Stimulated activated CD8-positive, alpha-beta memory T cell treated with anti-CD3 and anti-CD28 coated beads, Interleukin-12 subunit alpha, Interleukin-12 subunit beta, amount 100 ng/mL, for 4 hours (primary cell): ENCODE measurements around the gene KAZALD1.

Source experiments
- DNase-seq: peaks from one replicate; pipeline ENCODE4 v3.0.0-alpha.2; 2020; ENCODE audit warnings: low read depth

Gene KAZALD1

DNA sequence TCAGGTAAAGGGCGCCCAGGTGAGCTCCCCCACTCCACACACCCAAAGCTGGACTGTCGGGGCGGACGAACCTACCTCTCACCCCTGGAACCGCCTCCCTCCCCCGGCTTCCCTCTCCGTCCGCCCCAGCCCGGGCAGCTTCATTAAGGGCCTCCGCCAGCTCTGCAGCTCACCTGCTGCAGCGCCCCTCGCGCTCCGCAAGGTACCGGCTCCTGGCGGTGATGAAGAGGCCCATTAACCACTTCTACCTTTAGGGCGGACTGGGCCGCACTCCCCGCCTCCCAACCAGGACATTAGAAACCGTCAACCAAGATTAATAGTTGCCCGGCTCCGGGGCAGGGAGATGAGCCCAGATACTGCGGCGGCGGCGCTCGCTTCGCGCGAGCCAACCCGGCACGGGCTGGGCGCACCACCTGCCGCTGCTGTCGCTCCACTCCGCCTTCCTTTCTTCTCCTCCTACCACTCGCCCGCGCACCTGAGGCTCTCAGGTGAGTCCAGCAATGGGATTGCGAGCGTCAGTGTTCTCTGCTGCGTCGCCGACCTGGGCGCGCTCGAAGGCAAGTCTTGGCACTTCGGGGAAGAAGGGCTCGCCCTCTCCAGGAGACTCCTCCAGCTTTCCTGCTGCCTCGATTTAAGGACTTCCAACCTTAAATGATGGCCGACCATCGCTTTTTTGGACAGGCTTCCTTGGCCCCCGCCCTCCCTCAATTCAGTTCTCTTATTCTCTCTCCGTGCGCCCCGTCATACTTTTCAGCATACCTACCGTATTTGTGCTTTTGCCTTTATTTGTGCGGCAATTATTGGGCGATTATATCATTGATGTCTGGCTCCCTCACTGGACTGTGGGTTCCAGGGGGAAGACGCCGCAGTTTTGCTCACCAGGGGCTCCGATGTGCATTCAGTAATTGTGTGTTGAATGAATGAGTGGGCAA lies 13.6 kb upstream of the KAZALD1 start:
- DNase-seq: no peak

DNA sequence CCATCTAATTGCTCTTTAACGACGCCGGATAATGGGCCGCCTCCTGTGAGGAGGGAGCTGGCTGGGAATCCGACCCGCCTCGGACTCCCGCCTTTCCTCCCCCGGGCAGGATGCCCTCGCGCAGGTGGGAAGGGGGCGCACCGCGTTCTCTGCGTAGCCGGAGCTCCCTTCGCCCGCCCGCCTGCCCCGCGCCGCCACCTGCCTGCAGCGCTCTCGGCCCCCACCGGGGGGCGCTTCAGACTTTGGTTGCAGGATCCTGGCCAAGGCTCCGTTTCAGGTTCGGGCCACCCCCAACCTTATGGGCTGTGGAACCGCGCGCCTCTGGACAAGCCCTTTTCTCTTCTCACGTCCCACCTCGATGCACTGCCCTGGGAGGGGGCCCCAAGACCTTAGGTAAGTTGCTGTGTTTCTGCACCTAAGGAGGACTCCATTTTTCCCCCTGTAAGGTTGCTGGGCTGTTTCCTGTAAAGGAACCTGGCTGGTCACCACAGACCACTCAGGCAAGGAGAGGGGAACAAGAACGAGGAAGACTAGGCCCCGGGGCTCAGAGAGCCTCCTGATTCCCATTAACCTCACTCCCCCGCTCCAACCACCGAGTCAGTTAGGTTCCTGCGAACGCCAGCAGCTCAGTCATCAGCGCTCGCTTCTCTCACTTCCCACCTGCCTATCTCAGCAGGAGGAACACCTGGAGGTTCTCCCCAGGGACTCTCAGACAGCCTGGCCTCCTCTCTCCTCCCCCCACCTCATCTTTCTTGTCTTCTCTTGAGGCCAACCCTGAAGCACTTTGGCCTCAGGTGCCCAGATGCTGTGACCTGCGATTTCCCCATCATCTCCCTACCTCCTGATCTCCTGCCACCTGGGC lies 11.3 kb upstream of the KAZALD1 start:
- peak; percentile 49 for DNase-seq

DNA sequence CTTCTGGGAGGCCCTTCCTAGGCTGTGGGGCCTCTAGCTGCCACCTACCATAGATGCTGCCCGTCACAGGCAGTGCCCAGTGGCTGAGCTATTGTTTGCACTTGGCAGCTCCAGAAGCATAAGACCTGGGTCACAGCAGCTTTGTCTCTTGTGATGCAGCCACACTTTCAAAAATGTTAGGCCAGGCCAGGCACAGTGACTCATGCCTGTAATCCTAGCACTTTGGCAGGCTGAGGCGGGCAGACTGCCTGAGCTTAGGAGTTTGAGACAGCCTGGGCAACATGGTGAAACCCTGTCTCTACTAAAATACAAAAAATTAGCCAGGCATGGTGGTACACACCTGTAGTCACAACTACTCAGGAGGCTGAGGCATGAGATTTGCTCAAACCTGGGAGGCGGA lies 9.5 kb upstream of the KAZALD1 start:
- no peak for DNase-seq

DNA sequence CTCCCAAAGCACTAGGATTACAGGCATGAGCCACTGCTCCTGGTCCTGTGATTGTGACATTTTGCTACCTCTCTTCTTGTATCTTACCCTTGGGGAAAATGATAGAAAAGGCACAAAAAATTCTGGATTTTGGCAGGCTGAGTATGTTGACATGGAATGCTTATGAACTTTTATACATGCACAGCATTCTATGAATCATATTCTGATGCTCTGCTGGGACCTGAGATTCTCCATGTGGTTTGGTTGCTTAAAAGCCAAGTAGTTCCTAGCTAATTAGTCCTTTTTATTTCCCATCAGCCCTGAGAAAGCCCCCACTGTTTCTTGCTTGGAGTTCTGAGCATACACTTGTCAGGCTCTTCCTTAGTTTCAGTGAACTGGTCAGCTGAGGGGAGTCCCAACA lies 8.3 kb upstream of the KAZALD1 start:
- DNase-seq: no peak

DNA sequence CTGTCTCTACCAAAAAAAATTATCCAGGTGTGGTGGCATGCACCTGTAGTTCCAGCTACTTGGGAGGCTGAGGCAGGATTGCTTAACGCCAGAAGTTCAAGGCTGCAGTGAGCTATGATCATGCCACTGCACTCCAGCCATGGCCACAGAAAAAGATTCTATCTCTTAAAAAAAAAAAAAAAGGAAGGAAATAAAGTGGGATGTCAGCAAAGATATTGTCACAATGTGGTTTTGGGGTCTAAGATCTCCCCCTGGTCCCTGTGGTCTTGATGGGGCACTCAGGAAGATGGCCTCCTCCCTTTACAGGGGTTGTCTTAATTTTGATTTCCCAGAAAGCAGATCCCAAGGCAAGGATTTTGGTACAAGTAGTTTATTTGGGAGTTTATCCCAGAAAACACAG lies 7.4 kb upstream of the KAZALD1 start:
- no peak for DNase-seq

DNA sequence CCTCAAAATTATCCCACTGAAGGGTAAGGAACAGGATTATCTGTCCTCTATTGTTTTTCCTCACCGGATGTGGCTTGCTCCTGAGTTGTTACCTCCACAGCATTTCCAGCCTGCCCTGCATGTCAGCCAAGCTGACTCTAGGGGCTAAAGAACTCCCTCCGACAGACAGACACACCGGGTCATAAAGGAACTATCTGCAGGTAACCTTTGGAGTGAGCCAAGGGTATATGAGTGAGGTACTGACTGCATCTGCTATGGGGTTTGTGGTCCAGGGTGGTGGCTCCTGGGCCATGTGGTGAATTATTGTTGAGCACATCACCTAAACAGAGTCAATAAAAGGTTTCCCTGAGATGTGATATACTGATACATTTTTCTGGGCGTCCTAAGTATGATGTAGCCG lies 6.9 kb upstream of the KAZALD1 start:
- DNase-seq: no peak

DNA sequence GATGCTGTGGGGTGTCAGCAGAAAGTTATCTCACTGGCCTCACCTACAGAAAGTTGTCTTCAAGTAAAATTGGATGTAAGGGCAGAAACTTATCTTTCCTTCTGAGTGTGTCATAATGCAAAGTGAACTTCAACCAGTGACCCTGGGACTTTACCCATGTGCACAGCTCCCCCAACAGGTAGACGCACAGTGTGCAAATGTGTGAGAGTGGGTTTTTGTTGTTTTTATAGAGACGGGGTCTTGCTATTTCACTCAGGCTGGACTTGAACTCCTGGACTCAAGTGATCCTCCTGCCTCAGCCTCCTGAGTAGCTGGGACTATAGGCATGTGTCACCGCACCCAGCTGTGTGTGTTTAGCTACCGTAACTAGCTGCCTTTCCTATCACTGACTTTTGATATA lies 6.4 kb upstream of the KAZALD1 start:
- DNase-seq: no peak

DNA sequence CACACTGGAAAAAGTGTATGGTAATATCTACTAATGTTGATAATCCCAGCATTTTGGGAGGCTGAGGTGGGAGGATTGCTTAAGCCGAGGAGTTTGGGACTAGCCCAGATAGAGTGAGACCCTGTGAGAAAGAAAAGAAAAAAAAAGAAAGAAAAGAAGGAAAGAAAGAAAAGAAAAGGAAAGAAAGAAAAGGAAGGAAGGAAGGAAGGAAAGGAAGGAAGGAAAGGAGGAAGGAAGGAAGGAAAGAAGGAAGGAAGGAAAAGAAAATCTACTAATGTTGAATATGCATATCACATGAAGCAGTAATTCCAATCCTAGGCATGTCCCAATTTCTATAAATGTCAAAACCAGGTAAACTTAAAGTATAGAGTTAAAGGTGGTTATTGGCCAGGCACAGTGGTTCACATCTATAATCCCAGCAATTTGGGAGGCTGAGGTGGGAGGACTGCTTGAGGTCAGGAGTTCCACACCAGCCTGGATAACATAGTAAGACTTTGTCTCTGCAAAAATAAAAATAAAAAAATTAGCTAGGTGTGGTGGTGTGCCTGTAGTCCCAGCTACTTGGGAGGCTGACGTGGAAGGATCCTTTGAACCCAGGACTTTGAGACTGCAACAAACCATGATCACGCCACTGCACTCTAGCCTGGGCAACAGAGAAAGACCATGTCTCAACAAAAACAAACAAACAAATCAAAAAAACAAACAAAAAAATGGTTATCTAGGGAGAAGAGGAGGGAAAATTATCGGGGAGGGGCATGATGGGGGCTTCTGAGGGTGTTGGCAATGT lies 5.2 kb upstream of the KAZALD1 start:
- no peak for DNase-seq

DNA sequence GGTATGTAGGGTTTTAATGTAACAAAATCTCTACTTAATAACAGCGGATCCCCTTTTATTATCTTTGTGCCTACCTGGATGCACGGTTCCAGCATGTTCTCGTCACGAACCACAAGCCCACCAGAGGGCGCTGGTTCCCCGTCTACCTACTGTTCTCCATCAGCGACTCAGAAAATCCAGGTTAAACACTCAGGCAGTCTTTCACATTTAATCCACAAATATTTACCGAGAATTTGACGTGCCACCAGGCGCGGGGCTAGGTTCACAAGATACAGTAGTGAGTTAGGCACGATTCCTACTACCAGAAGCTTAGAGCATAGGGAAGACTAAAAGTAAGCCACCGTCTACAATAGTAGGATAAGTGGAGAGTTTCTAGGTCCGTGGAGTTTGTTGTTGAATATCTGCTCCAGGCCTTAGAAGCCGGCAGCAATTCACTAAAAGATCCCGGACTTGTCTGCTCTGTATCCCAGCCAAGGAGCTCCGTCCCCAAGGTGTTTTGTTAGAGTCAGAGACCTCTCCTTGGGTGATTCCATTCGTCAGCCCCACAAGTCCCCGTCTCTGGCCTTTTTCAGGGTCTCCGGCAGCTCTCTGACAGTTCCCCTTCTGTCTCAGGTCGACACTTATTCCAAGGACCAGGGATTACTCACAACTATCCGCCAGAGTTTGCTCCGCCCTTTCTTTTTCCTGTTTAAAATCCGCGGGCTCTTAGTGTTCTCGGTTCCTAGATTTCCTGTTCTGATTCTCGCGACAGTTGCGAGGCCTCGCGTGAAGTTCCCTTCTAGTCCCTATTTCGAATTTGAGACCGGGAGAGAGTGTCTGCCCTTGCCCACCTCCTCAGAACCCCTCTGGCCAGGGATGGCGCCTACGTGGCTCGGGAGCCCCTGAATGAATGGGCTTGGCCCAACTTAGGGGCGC lies 1.5 kb upstream of the KAZALD1 start:
- DNase-seq: peak; percentile 68

DNA sequence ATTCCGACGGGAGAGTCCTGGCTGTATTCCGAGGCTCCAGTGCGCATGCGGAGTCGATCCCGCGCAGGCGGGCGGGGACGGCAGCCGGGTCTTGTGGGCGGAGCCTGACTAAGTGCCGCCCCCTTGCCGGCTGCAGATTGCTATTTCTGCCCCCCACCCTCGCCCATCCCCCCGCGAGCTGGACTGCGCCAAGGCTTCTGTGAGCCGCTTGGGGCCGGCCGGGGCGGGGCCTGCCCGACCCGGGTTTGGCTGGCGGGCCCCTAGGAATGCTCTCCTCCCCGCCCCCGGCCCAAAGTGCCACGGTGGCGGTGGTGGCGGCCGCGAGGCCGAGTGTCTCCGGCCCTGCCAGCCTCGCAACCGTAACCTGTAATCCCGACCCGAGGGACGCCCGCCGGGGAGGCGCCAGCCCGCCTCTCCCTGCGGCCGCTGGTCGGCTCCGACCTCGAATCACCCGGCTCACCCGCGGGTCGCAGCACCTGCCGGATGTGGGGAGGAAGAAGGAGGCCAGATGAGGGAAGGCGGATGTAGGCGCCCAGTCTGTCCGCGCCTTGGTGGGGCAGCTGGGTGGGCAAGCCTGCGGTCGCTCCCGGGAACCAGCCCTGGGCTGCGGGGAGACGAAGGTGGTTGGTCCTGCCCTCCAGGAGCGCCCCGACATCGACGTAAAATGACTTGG lies 702 bp upstream of the KAZALD1 start:
- peak; percentile 87 for DNase-seq

DNA sequence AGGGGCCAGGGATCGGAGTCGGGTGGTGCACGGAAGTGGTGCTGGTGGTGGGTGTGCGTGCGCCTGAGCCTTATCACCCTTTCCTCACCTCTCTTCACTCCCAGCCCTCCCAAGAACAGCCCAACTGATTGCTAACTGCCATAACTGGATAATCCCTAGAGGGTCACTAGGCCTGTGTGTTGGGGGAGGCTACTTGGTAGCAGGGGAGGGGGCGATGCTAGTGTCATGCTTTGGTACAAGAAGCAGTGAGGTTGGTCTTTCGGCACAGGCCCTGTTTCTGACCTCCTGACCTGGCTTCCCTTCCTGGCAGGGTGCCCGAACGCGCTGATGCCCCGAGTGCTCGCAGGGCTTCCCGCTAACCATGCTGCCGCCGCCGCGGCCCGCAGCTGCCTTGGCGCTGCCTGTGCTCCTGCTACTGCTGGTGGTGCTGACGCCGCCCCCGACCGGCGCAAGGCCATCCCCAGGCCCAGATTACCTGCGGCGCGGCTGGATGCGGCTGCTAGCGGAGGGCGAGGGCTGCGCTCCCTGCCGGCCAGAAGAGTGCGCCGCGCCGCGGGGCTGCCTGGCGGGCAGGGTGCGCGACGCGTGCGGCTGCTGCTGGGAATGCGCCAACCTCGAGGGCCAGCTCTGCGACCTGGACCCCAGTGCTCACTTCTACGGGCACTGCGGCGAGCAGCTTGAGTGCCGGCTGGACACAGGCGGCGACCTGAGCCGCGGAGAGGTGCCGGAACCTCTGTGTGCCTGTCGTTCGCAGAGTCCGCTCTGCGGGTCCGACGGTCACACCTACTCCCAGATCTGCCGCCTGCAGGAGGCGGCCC lies 652 bp downstream of the KAZALD1 start:
- DNase-seq: peak; percentile 28

DNA sequence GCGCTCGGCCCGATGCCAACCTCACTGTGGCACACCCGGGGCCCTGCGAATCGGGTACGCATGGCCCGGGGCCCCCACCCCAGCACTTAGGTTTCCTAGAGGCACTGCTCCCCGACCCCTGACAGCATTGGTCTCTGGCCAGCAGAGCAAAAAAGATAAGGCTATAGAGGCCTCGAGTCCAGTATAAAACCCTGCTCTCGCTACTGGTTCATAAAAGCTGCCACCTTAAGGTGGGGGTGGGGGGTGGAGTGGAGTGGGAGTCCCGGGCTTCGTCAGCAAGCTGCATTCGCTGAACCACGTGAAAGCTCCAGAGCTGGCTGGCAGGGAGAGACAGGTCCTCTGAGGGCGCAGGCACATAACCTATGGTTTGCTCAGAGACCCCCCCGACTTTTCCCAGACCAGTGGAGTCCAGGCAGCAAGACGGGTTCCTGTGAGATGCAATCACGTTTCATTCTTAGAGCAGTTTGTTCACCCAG lies 1.3 kb downstream of the KAZALD1 start:
- no peak for DNase-seq

DNA sequence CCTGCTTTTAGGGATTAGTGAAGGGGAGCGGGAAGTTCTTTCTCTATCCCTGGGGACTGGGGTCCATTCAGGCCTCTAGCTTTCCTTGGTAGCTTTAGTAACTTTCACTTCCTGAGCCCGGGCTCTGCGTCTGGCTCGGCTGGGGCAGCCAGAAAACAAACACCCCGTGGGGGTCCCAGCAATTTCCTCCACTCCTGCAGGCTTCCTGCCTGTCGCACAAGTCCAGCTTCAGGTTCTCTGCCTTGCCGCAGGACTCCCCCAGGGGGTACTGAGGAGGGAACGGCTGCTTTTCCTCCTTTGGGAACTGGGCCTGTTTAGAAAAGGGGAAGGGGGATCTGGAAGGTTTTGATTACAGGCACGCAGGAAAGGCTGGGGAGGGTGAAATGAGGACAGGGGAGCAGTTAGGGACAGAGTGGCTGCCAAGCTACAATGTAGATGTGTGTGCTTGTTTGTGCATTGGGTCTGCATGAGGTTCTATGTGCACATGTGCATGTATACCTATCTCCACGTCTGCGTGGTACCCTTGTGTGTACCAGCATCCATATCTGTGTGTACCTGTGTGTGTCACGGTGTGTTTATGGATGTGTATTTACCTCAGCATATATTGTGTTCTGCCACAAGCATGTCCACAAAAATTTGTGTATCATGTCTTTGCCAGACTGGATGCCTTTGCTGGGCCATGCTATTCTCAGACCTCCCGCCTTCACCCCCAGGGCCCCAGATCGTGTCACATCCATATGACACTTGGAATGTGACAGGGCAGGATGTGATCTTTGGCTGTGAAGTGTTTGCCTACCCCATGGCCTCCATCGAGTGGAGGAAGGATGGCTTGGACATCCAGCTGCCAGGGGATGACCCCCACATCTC lies 2.0 kb downstream of the KAZALD1 start:
- no peak for DNase-seq

DNA sequence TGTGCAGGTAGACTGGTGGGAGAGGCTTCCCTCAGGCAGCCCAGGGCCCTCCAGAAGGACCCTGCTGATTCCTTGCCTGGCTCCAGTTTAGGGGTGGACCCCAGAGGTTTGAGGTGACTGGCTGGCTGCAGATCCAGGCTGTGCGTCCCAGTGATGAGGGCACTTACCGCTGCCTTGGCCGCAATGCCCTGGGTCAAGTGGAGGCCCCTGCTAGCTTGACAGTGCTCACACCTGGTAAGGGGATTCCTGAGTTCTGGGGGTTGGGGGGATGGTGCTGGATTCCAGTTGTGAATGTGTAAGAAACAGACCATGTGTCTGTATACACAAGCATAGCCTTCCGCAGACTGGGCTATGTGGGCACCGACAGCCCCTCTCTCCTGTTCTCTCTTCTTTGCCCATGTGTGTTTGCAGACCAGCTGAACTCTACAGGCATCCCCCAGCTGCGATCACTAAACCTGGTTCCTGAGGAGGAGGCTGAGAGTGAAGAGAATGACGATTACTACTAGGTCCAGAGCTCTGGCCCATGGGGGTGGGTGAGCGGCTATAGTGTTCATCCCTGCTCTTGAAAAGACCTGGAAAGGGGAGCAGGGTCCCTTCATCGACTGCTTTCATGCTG lies 2.7 kb downstream of the KAZALD1 start:
- DNase-seq: no peak

DNA sequence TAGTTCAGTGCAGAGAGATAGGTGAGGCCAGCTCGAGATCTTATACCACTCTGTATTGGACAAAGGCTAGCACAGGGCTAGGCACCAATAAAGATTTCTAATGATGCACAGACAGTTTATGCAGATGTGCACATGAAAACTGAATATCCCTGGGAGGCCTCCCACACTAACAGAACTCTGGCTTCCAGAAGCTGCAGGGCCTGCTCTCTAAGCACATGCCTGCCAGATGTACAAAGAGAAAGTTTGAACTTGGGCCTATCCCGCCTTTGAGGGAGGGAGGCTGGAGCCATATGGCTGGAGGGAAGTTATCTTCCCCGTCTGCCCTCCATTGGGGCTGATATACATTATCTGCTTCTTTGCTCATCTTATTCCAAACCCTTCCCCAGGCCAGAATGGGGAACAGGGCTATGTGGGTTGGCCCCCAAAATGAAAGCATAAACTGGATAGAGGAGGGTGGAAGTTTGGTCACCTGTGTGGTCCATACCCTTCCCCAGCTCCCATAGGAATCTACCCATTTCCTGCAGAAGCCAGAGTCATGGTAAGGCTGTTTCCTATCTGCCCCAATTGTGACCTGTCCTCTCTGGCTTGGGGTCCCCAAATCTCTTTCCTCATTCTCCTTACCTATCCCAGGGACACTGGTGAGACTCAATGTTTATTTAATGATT lies 3.8 kb downstream of the KAZALD1 start:
- no peak for DNase-seq

DNA sequence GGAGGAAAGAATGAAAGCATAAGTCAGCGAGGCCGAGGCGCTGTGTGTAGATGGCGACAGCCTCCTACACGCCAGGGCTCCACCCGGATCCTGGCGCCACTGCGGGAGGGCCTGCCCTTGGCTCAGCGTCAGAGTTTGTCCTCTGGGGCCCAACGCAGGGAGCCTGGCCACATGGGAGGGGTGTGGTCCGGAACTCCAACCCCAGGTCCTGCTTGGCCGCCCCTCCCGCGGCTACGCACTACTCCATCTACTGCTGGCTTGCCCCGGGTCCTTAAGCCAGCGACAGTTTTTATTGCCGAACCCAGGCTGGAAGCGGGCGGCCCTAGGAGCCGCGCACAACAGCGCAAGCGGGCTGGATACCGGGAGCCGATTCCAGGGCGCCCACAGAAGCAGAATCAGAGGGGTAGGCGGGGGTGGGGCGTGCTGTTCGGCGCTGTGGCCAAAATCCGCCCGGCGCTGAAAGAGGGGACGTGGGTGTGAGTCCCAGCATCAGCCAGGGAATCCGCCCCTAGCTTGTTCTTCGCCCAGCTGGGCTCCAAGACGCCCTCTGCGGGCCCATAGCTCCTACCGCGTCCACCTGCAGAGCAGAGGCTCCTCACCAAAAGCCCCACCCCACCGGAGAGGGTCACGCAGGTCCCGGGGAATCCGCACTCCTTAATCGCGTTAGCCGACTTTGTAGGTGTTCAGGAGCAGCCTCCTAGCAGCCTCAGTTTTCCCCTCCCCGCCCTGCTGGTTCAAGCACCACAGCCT lies 4.5 kb downstream of the KAZALD1 start:
- DNase-seq: peak; percentile 19

DNA sequence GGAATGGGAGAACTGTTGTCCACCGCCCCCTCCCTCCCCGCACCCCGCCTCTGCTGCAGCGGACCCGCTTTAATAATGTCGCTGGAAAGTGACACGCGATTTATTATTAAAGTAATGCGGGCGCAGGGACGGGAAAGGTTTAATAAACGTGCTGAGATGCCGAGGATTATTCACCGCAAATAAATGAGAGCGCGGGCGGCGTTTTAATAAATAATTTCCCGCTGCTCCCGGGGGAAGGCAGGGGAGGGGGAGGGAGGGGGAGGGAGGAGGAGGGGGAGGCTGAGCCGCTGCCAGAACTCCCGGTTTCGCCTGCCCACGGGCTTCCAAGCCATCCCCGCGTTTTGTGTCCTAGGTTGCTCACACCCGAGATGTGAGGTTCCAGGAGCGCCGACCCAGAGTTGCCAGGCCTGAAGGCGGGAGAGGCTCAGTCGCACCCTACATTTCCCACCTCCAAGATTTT lies 5.1 kb downstream of the KAZALD1 start:
- no peak for DNase-seq
